ENCODE data around the gene ADGRG3.

- no peak for TF ChIP-seq CTCF (IDR thresholded peaks at IDR 0.05; ENCODE audit: low read length)
- TF ChIP-seq EZH2 (optimal IDR thresholded peaks at IDR 0.05; ENCODE audit: low read depth, low read length), result no peak
- TF ChIP-seq EZH2phosphoT487 (IDR thresholded peaks at IDR 0.05; ENCODE audit: low read length), result no peak
Measured at GRCh38 chr16:57656342-57656955, 11.7 kb upstream of the ADGRG3 start.

All from MM.1S (cell line).